K562 (cell line): ENCODE data around the gene SEMA3C. TPM values are rescaled to one million over a fixed set of nuclear protein-coding genes. Genes with fewer than 3 reads are reported as not detected.
A peak's percentile ranks its signal among the peaks of the same experiment; 100 is the strongest.

Source experiments
- ATAC-seq: fragments of 200-7000 bp; cut with Tn5 transposase; 3 replicates; pipeline ENCODE4 v1.9.1; 2020; ENCODE audit warnings: moderate library complexity
- Bru-seq: library from RNA; stranded (reverse); fragments of 400-500 nt; gene quantifications from one replicate; lab custom pipeline; 2021; lab: Mats Ljungman, UMichigan
- BruChase-seq, 2 experiments: library from RNA; stranded (reverse); fragments of 400-500 nt; gene quantifications; one replicate each; lab custom pipeline; 2021; lab: Mats Ljungman, UMichigan
- BruUV-seq: library from RNA; stranded (reverse); fragments of 400-500 nt; replicated peaks from 2 replicates; lab custom pipeline; 2021; lab: Mats Ljungman, UMichigan
- CTCF ChIA-PET: fragments of 300-600 bp; formaldehyde crosslinking; extraction: SDS; loops from one replicate; lab custom pipeline; 2021; ENCODE audit warnings: low intra/inter-chr PET ratio; lab: Yijun Ruan, JAX
- POLR2A ChIA-PET: fragments of 300-600, 350-650 bp; sonication (Branson Sonifier 250); formaldehyde crosslinking; extraction: SDS; loops from one replicate; lab custom pipeline; 2021; ENCODE audit warnings: antibody characterized with exemption, inconsistent platforms; lab: Yijun Ruan, JAX
- DNase-seq, 4 experiments: peaks; one replicate each; pipeline versions ENCODE4 v3.0.0 to v3.0.0-alpha.2; 2011 to 2018; ENCODE audit warnings: low spot score in 3 of 4, mixed read lengths in 3 of 4; ENCODE audit errors: extremely low read depth in 1 of 4
- FAIRE-seq: peaks from 2 replicates; lab custom pipeline; 2011; peaks lifted over from hg19 to GRCh38; lab: Jason Lieb, UNC
- H2AFZ ChIP-seq: 2 replicates; pipeline ENCODE4 v1.6.0; 2011; ENCODE audit warnings: low read depth, low read length, control low read depth, inconsistent platforms
- H3K27ac ChIP-seq: fragments of 200-600 bp; 3 replicates; pipeline ENCODE4 v1.8.0; 2011; ENCODE audit warnings: low read depth, mild to moderate bottlenecking, control low read depth, inconsistent platforms, low read length, moderate library complexity, mixed read lengths; ENCODE audit errors: extremely low read depth
- H3K27me3 ChIP-seq, 2 experiments: fragments of 300-600 bp in 1 of 2; 2 replicates in 1 of 2; 3 replicates in 1 of 2; pipeline versions ENCODE4 v1.6.0 to v1.8.0; 2011; ENCODE audit warnings: inconsistent platforms in 2 of 2, low read length in 2 of 2, mild to moderate bottlenecking in 1 of 2, mixed read lengths in 1 of 2, moderate library complexity in 1 of 2; ENCODE audit not compliant: control insufficient read depth in 2 of 2, insufficient read depth in 2 of 2
- H3K36me3 ChIP-seq: fragments of 300-600 bp; 3 replicates; pipeline ENCODE4 v1.8.0; 2011; ENCODE audit warnings: mild to moderate bottlenecking, low read length, inconsistent platforms; ENCODE audit not compliant: control insufficient read depth, insufficient read depth
- H3K4me1 ChIP-seq, 2 experiments: fragments of 200-600 bp in 1 of 2; replicated peaks in 1 of 2; 2 replicates in 1 of 2; 3 replicates in 1 of 2; pipeline versions ENCODE4 v1.5.1 to v1.8.0; 2011; ENCODE audit warnings: inconsistent platforms in 2 of 2, low read length in 2 of 2, mild to moderate bottlenecking in 1 of 2, mixed read lengths in 1 of 2, moderate library complexity in 1 of 2; ENCODE audit not compliant: control insufficient read depth in 2 of 2, insufficient read depth in 2 of 2
- H3K4me2 ChIP-seq: 2 replicates; pipeline ENCODE4 v1.6.1; 2011; ENCODE audit warnings: low read length, control low read depth, inconsistent platforms, mixed read lengths; ENCODE audit not compliant: insufficient read depth
- H3K4me3 ChIP-seq: fragments of 200-600 bp; sonication (generic), shearing (Covaris generic); 2 replicates; pipeline ENCODE4 v1.5.1; 2016; ENCODE audit warnings: control low read depth, inconsistent platforms
- H3K79me2 ChIP-seq: fragments of 200-600 bp; 3 replicates; pipeline ENCODE4 v1.8.0; 2011; ENCODE audit warnings: low read length, inconsistent platforms; ENCODE audit not compliant: control insufficient read depth, insufficient read depth
- H3K9ac ChIP-seq, 2 experiments: 2 replicates each; pipeline versions ENCODE4 v1.6.0 to v1.6.1; 2011; ENCODE audit warnings: low read depth in 2 of 2, low read length in 2 of 2, control low read depth in 1 of 2, inconsistent platforms in 1 of 2, mild to moderate bottlenecking in 1 of 2, mixed read lengths in 1 of 2; ENCODE audit not compliant: insufficient read depth in 1 of 2
- H3K9me1 ChIP-seq: one replicate; pipeline ENCODE4 v1.6.0; 2011; ENCODE audit warnings: inconsistent platforms, mild to moderate bottlenecking, low read length, moderate library complexity; ENCODE audit not compliant: control insufficient read depth, insufficient read depth
- H3K9me3 ChIP-seq: replicated peaks from 2 replicates; pipeline ENCODE4 v1.5.1; 2011; ENCODE audit warnings: low read depth, low read length, inconsistent platforms; ENCODE audit not compliant: control insufficient read depth, insufficient read depth
- H4K20me1 ChIP-seq: replicated peaks from 2 replicates; pipeline ENCODE4 v1.6.1; 2011; ENCODE audit warnings: low read length, inconsistent platforms, mixed read lengths; ENCODE audit not compliant: control insufficient read depth, insufficient read depth
- CHD2 ChIP-seq: IDR thresholded peaks from 2 replicates; pipeline ENCODE4 v1.6.1; 2011; ENCODE audit warnings: low read depth, low read length
- HNRNPLL ChIP-seq: fragments of 200-400 bp; formaldehyde crosslinking; IDR thresholded peaks from 2 replicates; pipeline ENCODE4 v1.6.1; 2017; ENCODE audit warnings: low read length, low read depth, mild to moderate bottlenecking; ENCODE audit not compliant: poor library complexity, severe bottlenecking
- NR2C2 ChIP-seq, 2 experiments: fragments of 200-800 bp in 1 of 2; sonication (Bioruptor generic) in 1 of 2; sonication (generic) in 1 of 2; formaldehyde crosslinking in 1 of 2; IDR thresholded peaks; 2 replicates each; pipeline versions ENCODE4 v1.6.1 to v1.8.0; 2016 to 2022; ENCODE audit warnings: mild to moderate bottlenecking in 1 of 2, missing compliant biosample characterization in 1 of 2, missing genetic modification characterization in 1 of 2, missing genetic modification reagents in 1 of 2
- NRF1 ChIP-seq, 2 experiments: fragments of 450-650 bp; IDR thresholded peaks in 1 of 2; conservative IDR thresholded peaks in 1 of 2; 2 replicates each; pipeline ENCODE4 v1.6.1; 2014; ENCODE audit warnings: mild to moderate bottlenecking in 2 of 2
- RAD21 ChIP-seq, 2 experiments: fragments of 250-450 bp in 1 of 2; fragments of 450-650 bp in 1 of 2; sonication (Bioruptor Pico) in 1 of 2; formaldehyde crosslinking in 1 of 2; IDR thresholded peaks in 1 of 2; conservative IDR thresholded peaks in 1 of 2; 2 replicates each; pipeline versions ENCODE4 v1.4.0 to v1.8.0; 2020 to 2022; ENCODE audit warnings: mild to moderate bottlenecking in 2 of 2, moderate library complexity in 1 of 2
- TFAP4 ChIP-seq: sonication (generic); formaldehyde crosslinking; IDR thresholded peaks from 2 replicates; pipeline ENCODE4 v1.8.0; 2022; ENCODE audit warnings: missing genetic modification reagents, mild to moderate bottlenecking, moderate library complexity, borderline replicate concordance
- UBTF ChIP-seq, 2 experiments: IDR thresholded peaks; 2 replicates each; pipeline ENCODE4 v1.6.1; 2012; ENCODE audit warnings: improper control_type of control experiment in 2 of 2, low read depth in 2 of 2, low read length in 2 of 2, borderline replicate concordance in 1 of 2
- WGBS: fragments of 100-300 bp; shearing (Covaris generic); methylation state at CpG from one replicate; pipeline ENCODE4 v1.1.6; 2016; ENCODE audit warnings: low coverage, mixed read lengths; ENCODE audit not compliant: insufficient coverage; ENCODE audit errors: missing lambda C conversion rate; 5-methylcytosine and 5-hydroxymethylcytosine counted together
- in situ Hi-C: fragments of 300-500 bp; cut with MboI; formaldehyde crosslinking; loops from 4 replicates; pipeline ENCODE4 v1.15.0; 2018; ENCODE audit warnings: inconsistent platforms, mixed read lengths
- intact Hi-C: fragments of 100-400 bp; cut with micrococcal nuclease; formaldehyde crosslinking; loops from 2 replicates; pipeline ENCODE4 v1.14.2; 2022
- long read RNA-seq, 3 experiments: library from polyadenylated mRNA in 2 of 3; library from RNA in 1 of 3; unstranded in 2 of 3; stranded (forward) in 1 of 3; transcript quantifications; one replicate each; pipeline ENCODE4 v2.0.0, GENCODE V29; 2019 to 2022
- polyA minus RNA-seq, 3 experiments: library from RNA; depleted of rRNA, polyadenylated mRNA; stranded (reverse); fragments of >200 nt; gene quantifications; 2 replicates each; pipeline ENCODE4 v1.2.3, GENCODE V29; 2011
- polyA plus RNA-seq, 8 experiments: library from polyadenylated mRNA; depleted of rRNA in 4 of 8; stranded (reverse) in 5 of 8; unstranded in 3 of 8; fragments of >200 nt; fragmentation: Nextera tagmentation in 2 of 8; fragmentation: Illumina TruSeq in 1 of 8; extraction: Ambion mirVana in 2 of 8; extraction: Trizol in 1 of 8; gene quantifications; 2 replicates each; pipeline versions ENCODE4 v1.2.1 to v1.2.3, GENCODE V29; 2011 to 2014; ENCODE audit warnings: inconsistent platforms in 1 of 8, missing spikeins in 1 of 8
- total RNA-seq, 7 experiments: library from RNA; depleted of rRNA in 6 of 7; stranded (reverse); fragments of >200 nt in 6 of 7; fragmentation: Illumina TruSeq in 2 of 7; extraction: Trizol in 2 of 7; gene quantifications; 2 replicates each; pipeline versions ENCODE4 v1.2.1 to v1.2.3, GENCODE V29; 2011 to 2021; ENCODE audit warnings: low replicate concordance in 1 of 7
- TF ChIP-seq, protein P1 (sequence below): fragments of 250-450 bp; sonication (Bioruptor Pico); IDR thresholded peaks from 2 replicates; pipeline ENCODE4 v1.5.0; 2020; ENCODE audit warnings: mild to moderate bottlenecking, borderline replicate concordance

SEMA3C gene
- not detected in 2 replicates for total RNA-seq (2011; cell fraction: chromatin; rRNA removed; ENCODE audit: low replicate concordance)
- total RNA-seq (2011; cell fraction: nucleolus; rRNA removed) = not detected in 2 replicates
- total RNA-seq (2011; cell fraction: nucleoplasm; rRNA removed) = not detected in 2 replicates
- total RNA-seq (2014; rRNA removed) (0.04 and 0.09 TPM in 2 replicates), total RNA-seq (2014; rRNA removed; fragmentation: Illumina TruSeq; extraction: Trizol) (0.18 and 0.19 TPM in 2 replicates), total RNA-seq (2015; rRNA removed; fragmentation: Illumina TruSeq; extraction: Trizol) (0.36 and 0.38 TPM in 2 replicates), total RNA-seq (2021) (0.16 TPM in 2 replicates), polyA plus RNA-seq (2011; rRNA removed) (not detected in 2 replicates), polyA plus RNA-seq (2014; fragmentation: Illumina TruSeq; extraction: Trizol) (0.04 and 0.08 TPM in 2 replicates), polyA plus RNA-seq (2014; fragmentation: Nextera tagmentation; extraction: Ambion mirVana) (under 1 TPM in 1 of 2 experiments, not detected in 1; 0.04 TPM), polyA plus RNA-seq (2014; rRNA removed) (not detected in 2 replicates), polyA minus RNA-seq (2011; rRNA and poly(A)+ RNA removed) (not detected in 2 replicates), Bru-seq, nascent RNA (percentile 17 among the genes with signal in this experiment), BruChase-seq, experiment 1, labeled RNA remaining after a 2-hour chase (percentile 18 among the genes with signal in this experiment), BruChase-seq, experiment 2, labeled RNA remaining after a 6-hour chase (percentile 15 among the genes with signal in this experiment)
- polyA plus RNA-seq (2011; cell fraction: cytosol; rRNA removed) = not detected in 2 replicates
- polyA plus RNA-seq (2011; cell fraction: nucleus; rRNA removed) = not detected in 2 replicates
- polyA plus RNA-seq (2012) = 0.04 and 0.06 TPM in 2 replicates
- not detected in 2 replicates for polyA minus RNA-seq (2011; cell fraction: cytosol; rRNA and poly(A)+ RNA removed)
- not detected in 2 replicates for polyA minus RNA-seq (2011; cell fraction: nucleus; rRNA and poly(A)+ RNA removed)
- long read RNA-seq, experiment 1 = 0 reads
- long read RNA-seq, experiment 2 = 0 reads
- long read RNA-seq, experiment 3 = 0 reads

GRCh38 chr7:80918909-80919721, at the start of gene SEMA3C:
SEMA3C (minus strand) TSS chr7:80919051; CDS start chr7:80916781, 2,270 bp downstream.
- H3K27me3 ChIP-seq = no peaks in the 10 kb centered on the region
- no peaks in the 10 kb centered on the region for H3K36me3 ChIP-seq
- no peaks in the 10 kb centered on the region for H3K9me1 ChIP-seq
- ChIA-PET CTCF (no interaction called here), POLR2A (interaction anchor here (0.7 kb wide), 1 partner anchor 121 kb away, joined by 3 read pairs; no protein-coding TSS in a partner anchor)
- no peaks in the 10 kb centered on the region for H3K79me2 ChIP-seq
- H3K9ac ChIP-seq = peak within 1 kb of the TSS in 1 of 2 experiments; percentile 73; a peak in 1 of 4 replicates
- H2AFZ ChIP-seq = peak within 1 kb of the TSS; percentile 66
- H3K4me3 ChIP-seq = peak within 1 kb of the TSS; percentile 25; the same call in 1 of the 2 replicates
- peak within 1 kb of the TSS; percentile 49 for H3K4me2 ChIP-seq
- peak; percentile 100 for ATAC-seq
- H4K20me1 ChIP-seq = no peaks in the 10 kb centered on the region
- BruUV-seq = no TSS peak
- peak; percentile 54 to 86 (median 68) for DNase-seq
- in situ Hi-C loops = loop anchor here (25.0 kb wide), 1 partner anchor 543 kb away; no protein-coding TSS in a partner anchor
- intact Hi-C loops = loop anchor here (10.0 kb wide), 1 partner anchor 224 kb away; no protein-coding TSS in a partner anchor
- no peak within 1 kb of the TSS for H3K27ac ChIP-seq
- FAIRE-seq = no peak
- H3K4me1 ChIP-seq = peaks cover 0 to 6% of the 10 kb centered on the region in 2 experiments; a peak in 2 of 5 replicates
- H3K9me3 ChIP-seq = no peaks in the 10 kb centered on the region
- WGBS = 3% methylated on average over 69 of the region's 71 CpGs
- TF ChIP-seq UBTF (IDR thresholded peaks at IDR 0.05; ENCODE audit: borderline replicate concordance in 1 of 2, low read depth in 2 of 2, low read length in 2 of 2) (peak; percentile 74 to 75; a peak in 1 of 4 replicates), CHD2 (no peak; the same call in 1 of the 2 replicates), NR2C2 (CRISPR knock-in tag; IDR thresholded peaks at IDR 0.05) (no peak), NR2C2 (tag; IDR thresholded peaks at IDR 0.05) (peak; percentile 29; the same call in 1 of the 2 replicates), NRF1 (conservative IDR thresholded peaks at IDR 0.05 in 1 of 2, IDR thresholded peaks at IDR 0.05 in 1 of 2) (peak; percentile 71 to 78; a peak in 3 of 4 replicates), HNRNPLL (peak; percentile 64), TFAP4 (CRISPR knock-in tag) (peak; percentile 18; the same call in 1 of the 2 replicates), RAD21 (CRISPR knock-in tag; conservative IDR thresholded peaks at IDR 0.05 in 1 of 2, IDR thresholded peaks at IDR 0.05 in 1 of 2) (peak in 1 of 2 experiments; percentile 33; a peak in 1 of 4 replicates)
- TF ChIP-seq, protein P1, sequence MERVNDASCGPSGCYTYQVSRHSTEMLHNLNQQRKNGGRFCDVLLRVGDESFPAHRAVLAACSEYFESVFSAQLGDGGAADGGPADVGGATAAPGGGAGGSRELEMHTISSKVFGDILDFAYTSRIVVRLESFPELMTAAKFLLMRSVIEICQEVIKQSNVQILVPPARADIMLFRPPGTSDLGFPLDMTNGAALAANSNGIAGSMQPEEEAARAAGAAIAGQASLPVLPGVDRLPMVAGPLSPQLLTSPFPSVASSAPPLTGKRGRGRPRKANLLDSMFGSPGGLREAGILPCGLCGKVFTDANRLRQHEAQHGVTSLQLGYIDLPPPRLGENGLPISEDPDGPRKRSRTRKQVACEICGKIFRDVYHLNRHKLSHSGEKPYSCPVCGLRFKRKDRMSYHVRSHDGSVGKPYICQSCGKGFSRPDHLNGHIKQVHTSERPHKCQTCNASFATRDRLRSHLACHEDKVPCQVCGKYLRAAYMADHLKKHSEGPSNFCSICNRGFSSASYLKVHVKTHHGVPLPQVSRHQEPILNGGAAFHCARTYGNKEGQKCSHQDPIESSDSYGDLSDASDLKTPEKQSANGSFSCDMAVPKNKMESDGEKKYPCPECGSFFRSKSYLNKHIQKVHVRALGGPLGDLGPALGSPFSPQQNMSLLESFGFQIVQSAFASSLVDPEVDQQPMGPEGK = no peak
